ENCODE data around the gene BCL2L13. TPM values are rescaled to one million over a fixed set of nuclear protein-coding genes. Genes with fewer than 3 reads are reported as not detected.

BCL2L13 gene
- polyA plus RNA-seq, 4 donors, result 15.1 to 35.1 (median 20.6) TPM

DNA sequence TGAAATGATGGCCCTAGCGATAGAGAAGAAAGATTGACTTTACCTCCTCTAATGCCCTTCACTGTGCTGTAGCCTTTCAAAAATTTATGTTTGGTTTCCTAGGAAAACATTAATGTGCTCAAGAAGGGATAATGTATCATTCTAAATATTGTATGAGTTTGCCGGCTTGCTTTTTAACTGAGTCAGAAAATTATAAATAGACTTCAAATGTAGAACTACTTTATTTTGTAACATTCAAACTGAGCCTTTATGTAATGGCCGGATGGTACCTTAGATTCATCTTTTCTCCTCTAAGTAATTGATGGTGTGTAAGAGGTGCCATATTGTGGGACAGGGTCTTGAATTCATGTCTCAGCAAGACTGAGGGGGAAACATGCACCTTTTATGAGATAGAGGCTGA, 78.0 kb downstream of the BCL2L13 start:
- Histone ChIP-seq H3K27me3 (ENCODE audit: control insufficient read depth in 3 of 3, insufficient read depth in 3 of 3, low read length in 3 of 3) (no peaks in the 10 kb centered on the region), H3K4me3 (ENCODE audit: low read depth in 1 of 3, low read length in 3 of 3) (no peak overlapping the region), H3K4me1 (ENCODE audit: control insufficient read depth in 3 of 3, insufficient read depth in 2 of 3, low read depth in 1 of 3, low read length in 2 of 3) (no peaks in the 10 kb centered on the region), H3K27ac (ENCODE audit: low read depth in 1 of 3, low read length in 2 of 3) (no peak overlapping the region), H3K9me3 (ENCODE audit: control insufficient read depth in 2 of 2, insufficient read depth in 1 of 2, low read depth in 1 of 2, low read length in 1 of 2) (no peaks in the 10 kb centered on the region), H3K36me3 (ENCODE audit: control insufficient read depth in 3 of 3, insufficient read depth in 2 of 3, low read depth in 1 of 3, low read length in 3 of 3) (peaks cover 0 to 6% (median 0%) of the 10 kb centered on the region in 3 donors)
- DNase-seq (no peak), FAIRE-seq (no peak)
- WGBS, 3 donors, result 88 to 96% (median 96%) methylated on average over 3 of the region's 3 CpGs

DNA sequence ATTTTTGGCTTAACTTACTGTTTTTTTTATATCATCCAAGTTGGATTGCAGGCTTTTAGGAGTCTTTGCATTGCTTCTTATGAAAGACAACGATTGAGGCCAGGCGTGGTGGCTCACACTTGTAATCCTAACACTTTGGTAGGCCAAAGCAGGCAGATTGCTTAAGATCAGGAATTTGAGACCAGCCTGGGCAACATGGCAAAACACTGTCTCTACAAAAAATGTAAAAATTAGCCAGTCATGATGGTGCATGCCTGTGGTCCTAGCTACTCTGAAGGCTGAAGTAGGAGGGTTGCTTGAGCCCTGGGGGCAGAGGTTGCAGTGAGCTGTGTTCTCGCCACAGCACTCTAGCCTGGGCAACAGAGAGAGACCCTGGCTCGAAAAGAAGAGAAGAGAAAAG, 79.2 kb downstream of the BCL2L13 start:
- H3K4me3 ChIP-seq (ENCODE audit: low read depth in 1 of 3, low read length in 3 of 3), result no peak overlapping the region
- DNase-seq, result no peak
- peaks cover 0 to 6% (median 0%) of the 10 kb centered on the region in 3 donors for H3K36me3 ChIP-seq (ENCODE audit: control insufficient read depth in 3 of 3, insufficient read depth in 2 of 3, low read depth in 1 of 3, low read length in 3 of 3)
- no peak overlapping the region for H3K27ac ChIP-seq (ENCODE audit: low read depth in 1 of 3, low read length in 2 of 3)
- no peaks in the 10 kb centered on the region for H3K9me3 ChIP-seq (ENCODE audit: control insufficient read depth in 2 of 2, insufficient read depth in 1 of 2, low read depth in 1 of 2, low read length in 1 of 2)
- no peaks in the 10 kb centered on the region for H3K4me1 ChIP-seq (ENCODE audit: control insufficient read depth in 3 of 3, insufficient read depth in 2 of 3, low read depth in 1 of 3, low read length in 2 of 3)
- 71 to 78% (median 73%) methylated on average over 4 of the region's 4 CpGs for WGBS, 3 donors
- no peak for FAIRE-seq
- H3K27me3 ChIP-seq (ENCODE audit: control insufficient read depth in 3 of 3, insufficient read depth in 3 of 3, low read length in 3 of 3), result no peaks in the 10 kb centered on the region

DNA sequence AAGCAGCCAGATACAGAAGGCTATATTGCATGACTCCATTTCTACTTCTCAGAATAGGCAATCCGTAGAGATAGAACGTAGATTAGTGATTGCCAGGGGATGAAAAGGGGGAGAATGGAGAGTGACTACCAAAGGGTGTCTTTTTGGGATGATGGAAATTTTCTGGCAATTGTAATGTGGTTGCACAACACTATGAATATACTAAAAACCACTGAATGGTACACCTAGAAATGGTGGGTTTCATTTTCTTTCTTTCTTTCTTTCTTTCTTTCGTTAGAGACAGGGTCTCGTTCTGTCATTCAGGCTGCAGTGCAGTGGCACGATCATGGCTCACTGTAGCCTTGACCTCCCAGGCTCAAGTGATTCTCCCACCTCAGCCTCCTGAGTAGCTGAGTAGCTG, 81.4 kb downstream of the BCL2L13 start:
- Histone ChIP-seq H3K27ac (ENCODE audit: low read depth in 1 of 3, low read length in 2 of 3) (no peak overlapping the region), H3K4me1 (ENCODE audit: control insufficient read depth in 3 of 3, insufficient read depth in 2 of 3, low read depth in 1 of 3, low read length in 2 of 3) (no peaks in the 10 kb centered on the region), H3K27me3 (ENCODE audit: control insufficient read depth in 3 of 3, insufficient read depth in 3 of 3, low read length in 3 of 3) (no peaks in the 10 kb centered on the region), H3K36me3 (ENCODE audit: control insufficient read depth in 3 of 3, insufficient read depth in 2 of 3, low read depth in 1 of 3, low read length in 3 of 3) (peaks cover 0 to 6% (median 0%) of the 10 kb centered on the region in 3 donors), H3K9me3 (ENCODE audit: control insufficient read depth in 2 of 2, insufficient read depth in 1 of 2, low read depth in 1 of 2, low read length in 1 of 2) (no peaks in the 10 kb centered on the region), H3K4me3 (ENCODE audit: low read depth in 1 of 3, low read length in 3 of 3) (no peak overlapping the region)
- DNase-seq, result no peak
- FAIRE-seq, result no peak
- WGBS, 3 donors, result 89 to 96% (median 96%) methylated on average over 5 of the region's 5 CpGs

DNA sequence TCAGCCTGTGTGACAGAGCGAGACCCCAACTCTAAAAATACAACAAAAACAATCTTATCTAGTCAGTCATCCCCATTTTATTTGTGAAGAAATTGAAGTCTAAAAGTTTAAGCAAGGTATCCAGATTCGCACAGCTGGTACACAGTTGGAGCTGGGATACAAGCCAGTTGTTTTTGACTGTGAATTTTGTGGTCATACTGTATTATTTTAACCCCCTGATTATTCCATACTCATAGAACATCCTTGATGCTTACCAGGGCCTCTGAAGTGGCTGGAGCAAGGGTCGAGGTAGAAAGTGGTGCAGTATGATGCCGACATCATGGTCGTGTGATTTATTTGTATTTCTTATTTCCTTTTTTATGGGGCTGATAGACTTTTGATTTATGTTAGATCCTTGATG, 85.7 kb downstream of the BCL2L13 start:
- no peak for FAIRE-seq
- H3K9me3 ChIP-seq (ENCODE audit: control insufficient read depth in 2 of 2, insufficient read depth in 1 of 2, low read depth in 1 of 2, low read length in 1 of 2), result no peaks in the 10 kb centered on the region

DNA sequence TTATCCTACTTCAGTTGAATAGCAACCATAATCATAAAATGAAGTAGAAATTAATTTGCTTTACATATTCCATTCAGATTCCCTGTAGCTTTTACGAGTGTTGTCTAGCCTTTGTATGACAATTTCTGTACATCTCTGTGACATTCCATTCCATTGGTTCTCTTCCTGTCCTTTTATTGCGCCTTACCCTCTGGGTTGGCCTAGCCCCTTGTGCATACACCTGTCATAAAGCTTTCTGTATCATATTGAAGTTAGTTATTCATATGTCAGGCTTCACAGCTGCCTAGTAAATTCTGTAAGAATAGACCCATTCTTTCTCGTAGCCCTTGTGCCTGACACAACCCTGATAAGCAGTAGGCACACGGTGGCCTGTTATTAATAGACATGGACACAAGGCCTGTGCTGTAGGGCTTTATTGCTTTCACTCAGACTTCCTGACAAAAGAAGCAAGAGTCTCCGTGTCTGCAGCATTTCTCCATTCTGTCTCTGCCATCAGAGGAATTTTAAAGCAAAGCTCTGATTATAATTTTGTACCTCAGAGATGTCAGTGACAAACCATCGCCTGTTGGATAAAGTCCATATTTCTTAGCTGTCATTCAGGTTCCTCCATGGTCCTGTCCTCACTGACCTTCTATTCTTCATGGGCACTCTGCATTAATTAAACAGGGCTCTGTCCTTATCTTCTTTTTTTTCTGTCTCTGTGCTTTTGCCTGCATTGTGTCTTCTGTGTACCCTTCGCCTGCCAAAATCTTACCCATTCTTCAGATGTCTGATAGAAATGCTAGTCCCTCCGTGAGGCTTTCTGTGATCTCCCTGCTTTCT, 86.3 kb downstream of the BCL2L13 start:
- FAIRE-seq (no peak), DNase-seq (peak; percentile 20 to 52)
- H3K4me1 ChIP-seq (ENCODE audit: control insufficient read depth in 3 of 3, insufficient read depth in 2 of 3, low read depth in 1 of 3, low read length in 2 of 3), result peaks cover 0 to 6% (median 0%) of the 10 kb centered on the region in 3 donors
- no peak overlapping the region for H3K4me3 ChIP-seq (ENCODE audit: low read depth in 1 of 3, low read length in 3 of 3)
- H3K27ac ChIP-seq (ENCODE audit: low read depth in 1 of 3, low read length in 2 of 3), result peak overlapping the region in 2 of 3 donors; percentile 32 to 55
- 42 to 57% (median 46%) methylated on average over 8 of the region's 8 CpGs for WGBS, 3 donors
- H3K27me3 ChIP-seq (ENCODE audit: control insufficient read depth in 3 of 3, insufficient read depth in 3 of 3, low read length in 3 of 3), result no peaks in the 10 kb centered on the region
- H3K9me3 ChIP-seq (ENCODE audit: control insufficient read depth in 2 of 2, insufficient read depth in 1 of 2, low read depth in 1 of 2, low read length in 1 of 2), result no peaks in the 10 kb centered on the region
- peaks cover 12 to 24% (median 15%) of the 10 kb centered on the region in 3 donors for H3K36me3 ChIP-seq (ENCODE audit: control insufficient read depth in 3 of 3, insufficient read depth in 2 of 3, low read depth in 1 of 3, low read length in 3 of 3)

More for the DNA sequence above, 85.7 kb downstream of the BCL2L13 start:
- H3K4me1 ChIP-seq (ENCODE audit: control insufficient read depth in 3 of 3, insufficient read depth in 2 of 3, low read depth in 1 of 3, low read length in 2 of 3), result peaks cover 0 to 6% (median 0%) of the 10 kb centered on the region in 3 donors
- H3K36me3 ChIP-seq (ENCODE audit: control insufficient read depth in 3 of 3, insufficient read depth in 2 of 3, low read depth in 1 of 3, low read length in 3 of 3), result peaks cover 7 to 18% (median 13%) of the 10 kb centered on the region in 3 donors
- no peak overlapping the region for H3K27ac ChIP-seq (ENCODE audit: low read depth in 1 of 3, low read length in 2 of 3)
- H3K4me3 ChIP-seq (ENCODE audit: low read depth in 1 of 3, low read length in 3 of 3), result no peak overlapping the region
- H3K27me3 ChIP-seq (ENCODE audit: control insufficient read depth in 3 of 3, insufficient read depth in 3 of 3, low read length in 3 of 3), result no peaks in the 10 kb centered on the region
- 77 to 89% (median 79%) methylated on average over 5 of the region's 5 CpGs for WGBS, 3 donors
- no peak for DNase-seq

DNA sequence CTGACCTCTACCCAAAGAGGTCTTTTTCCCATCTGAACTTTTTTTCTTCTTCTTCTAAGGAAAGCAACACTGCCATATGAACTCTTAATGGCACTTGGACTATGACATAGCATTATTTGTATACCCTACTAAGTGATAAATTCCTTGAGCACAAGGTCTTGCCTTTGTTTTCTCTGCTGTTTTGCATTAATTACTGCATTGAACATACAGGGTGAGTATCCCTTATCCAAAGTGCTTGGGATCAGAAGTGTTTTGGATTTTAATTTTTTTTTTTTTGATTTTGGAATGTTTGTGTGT, 86.9 kb downstream of the BCL2L13 start:
- Histone ChIP-seq H3K36me3 (ENCODE audit: control insufficient read depth in 3 of 3, insufficient read depth in 2 of 3, low read depth in 1 of 3, low read length in 3 of 3) (peaks cover 12 to 27% (median 18%) of the 10 kb centered on the region in 3 donors), H3K27ac (ENCODE audit: low read depth in 1 of 3, low read length in 2 of 3) (peak overlapping the region in 2 of 3 donors; percentile 32 to 55)

DNA sequence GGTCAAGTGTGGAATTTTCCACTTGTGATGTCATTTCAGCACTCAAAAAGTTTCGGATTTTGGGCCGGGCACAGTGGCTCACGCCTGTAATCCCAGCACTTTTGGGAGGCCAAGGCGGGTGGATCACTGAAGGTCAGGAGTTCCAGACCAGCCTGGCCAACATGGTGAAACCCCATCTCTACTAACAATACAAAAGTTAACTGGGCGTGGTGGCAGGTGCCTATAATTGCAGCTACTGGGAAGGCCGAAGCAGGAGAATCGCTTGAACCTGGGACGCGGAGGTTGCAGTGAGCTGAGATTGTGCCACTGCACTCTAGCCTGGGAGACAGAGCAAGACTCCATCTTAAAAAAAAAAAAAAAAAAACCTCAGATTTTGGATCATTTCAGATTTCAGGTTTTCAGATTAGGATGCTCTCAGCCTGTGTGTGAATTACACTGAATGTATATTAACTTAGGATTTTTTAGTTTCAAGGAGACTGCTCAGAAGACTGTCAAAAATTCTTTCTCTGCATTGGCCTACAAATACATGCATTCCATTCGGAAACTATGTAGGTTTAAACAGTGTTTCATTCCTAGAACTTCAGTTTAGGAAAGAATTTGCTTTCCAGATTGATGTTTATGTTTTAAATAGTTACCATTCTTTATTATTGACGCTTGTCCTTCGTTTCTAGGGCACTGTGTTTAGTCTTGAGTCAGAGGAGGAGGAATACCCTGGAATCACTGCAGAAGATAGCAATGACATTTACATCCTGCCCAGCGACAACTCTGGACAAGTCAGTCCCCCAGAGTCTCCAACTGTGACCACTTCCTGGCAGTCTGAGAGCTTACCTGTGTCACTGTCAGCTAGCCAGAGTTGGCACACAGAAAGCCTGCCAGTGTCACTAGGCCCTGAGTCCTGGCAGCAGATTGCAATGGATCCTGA, 87.7 kb downstream of the BCL2L13 start:
- no peak for FAIRE-seq

More for the DNA sequence above, 86.9 kb downstream of the BCL2L13 start:
- FAIRE-seq (no peak), DNase-seq (no peak)
- Histone ChIP-seq H3K4me1 (ENCODE audit: control insufficient read depth in 3 of 3, insufficient read depth in 2 of 3, low read depth in 1 of 3, low read length in 2 of 3) (peaks cover 0 to 6% (median 0%) of the 10 kb centered on the region in 3 donors), H3K4me3 (ENCODE audit: low read depth in 1 of 3, low read length in 3 of 3) (no peak overlapping the region), H3K9me3 (ENCODE audit: control insufficient read depth in 2 of 2, insufficient read depth in 1 of 2, low read depth in 1 of 2, low read length in 1 of 2) (no peaks in the 10 kb centered on the region), H3K27me3 (ENCODE audit: control insufficient read depth in 3 of 3, insufficient read depth in 3 of 3, low read length in 3 of 3) (no peaks in the 10 kb centered on the region)

More for the DNA sequence above, 87.7 kb downstream of the BCL2L13 start:
- H3K27ac ChIP-seq (ENCODE audit: low read depth in 1 of 3, low read length in 2 of 3), result no peak overlapping the region
- H3K36me3 ChIP-seq (ENCODE audit: control insufficient read depth in 3 of 3, insufficient read depth in 2 of 3, low read depth in 1 of 3, low read length in 3 of 3), result peaks cover 12 to 28% (median 18%) of the 10 kb centered on the region in 3 donors
- WGBS, 3 donors, result 80 to 88% (median 84%) methylated on average over 13 of the region's 13 CpGs
- no peak overlapping the region for H3K4me3 ChIP-seq (ENCODE audit: low read depth in 1 of 3, low read length in 3 of 3)
- DNase-seq, result no peak
- no peaks in the 10 kb centered on the region for H3K9me3 ChIP-seq (ENCODE audit: control insufficient read depth in 2 of 2, insufficient read depth in 1 of 2, low read depth in 1 of 2, low read length in 1 of 2)
- no peaks in the 10 kb centered on the region for H3K27me3 ChIP-seq (ENCODE audit: control insufficient read depth in 3 of 3, insufficient read depth in 3 of 3, low read length in 3 of 3)
- H3K4me1 ChIP-seq (ENCODE audit: control insufficient read depth in 3 of 3, insufficient read depth in 2 of 3, low read depth in 1 of 3, low read length in 2 of 3), result peaks cover 0 to 6% (median 0%) of the 10 kb centered on the region in 3 donors
